NCI-H2196 treated with DMSO at 0.1 percent for 48 hours (cell line): ENCODE measurements around the gene ING5.
A peak's percentile ranks its signal among the peaks of the same experiment; 100 is the strongest.
"Not testable (repeated sequence)": the region's sequence is repeated elsewhere in the genome, so short reads cannot be mapped to it uniquely, and the experiment has no call there.

Experiments
- DNase-seq: peaks from one replicate; lab custom pipeline; 2025; ENCODE audit not compliant: unreplicated experiment; lab: John Stamatoyannopoulos, UW

Gene ING5

DNA sequence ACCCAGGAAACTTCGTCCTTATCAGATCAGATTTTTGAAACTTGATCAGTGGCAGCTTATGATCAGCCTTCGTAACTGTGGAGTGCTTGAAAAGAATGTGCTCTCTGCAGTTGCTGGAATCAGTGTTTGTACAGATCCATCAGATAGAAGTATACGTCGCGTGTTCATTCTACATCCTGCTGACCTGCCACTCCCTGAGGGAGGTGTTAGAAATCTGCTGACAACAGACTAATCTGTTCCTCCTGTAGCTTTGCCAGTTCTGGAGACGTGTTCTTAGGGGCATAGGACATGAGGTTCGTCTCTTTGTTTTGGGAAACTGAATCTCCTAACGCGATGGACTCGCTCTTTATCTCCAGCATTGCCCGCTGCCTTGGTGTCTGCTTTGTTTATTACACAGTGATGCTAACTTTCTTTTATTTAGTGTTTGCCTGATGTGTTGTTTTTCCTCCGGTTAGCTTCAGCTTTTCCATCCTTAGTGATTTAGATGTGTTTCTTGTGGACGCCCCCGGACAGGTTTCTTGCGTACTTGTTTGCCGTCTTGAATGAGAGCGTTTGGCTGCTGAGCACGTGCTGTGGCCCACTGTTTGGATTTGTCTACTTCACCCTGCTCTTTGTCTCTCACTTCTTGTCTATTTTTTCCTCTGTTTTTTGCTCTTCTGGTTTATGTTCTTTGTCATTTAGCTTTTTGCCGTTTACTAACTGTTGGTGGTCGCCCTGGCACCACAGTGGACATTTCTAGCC is 57.4 kb downstream of the ING5 start:
- DNase-seq = no peak

DNA sequence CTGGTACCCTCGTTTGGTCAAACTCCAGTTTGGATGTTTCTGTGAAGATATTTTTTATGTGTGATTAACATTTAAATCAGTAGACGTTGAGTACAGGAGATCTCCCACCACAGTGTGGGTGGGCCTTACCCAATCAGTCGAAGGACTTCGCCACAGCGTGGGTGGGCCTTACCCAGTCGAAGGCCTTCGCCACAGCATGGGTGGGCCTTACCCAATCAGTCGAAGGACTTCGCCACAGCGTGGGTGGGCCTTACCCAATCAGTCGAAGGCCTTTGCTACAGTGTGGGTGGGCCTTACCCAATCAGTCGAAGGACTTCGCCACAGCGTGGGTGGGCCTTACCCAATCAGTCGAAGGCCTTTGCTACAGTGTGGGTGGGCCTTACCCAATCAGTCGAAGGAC is 58.1 kb downstream of the ING5 start:
- not testable (repeated sequence) for DNase-seq

DNA sequence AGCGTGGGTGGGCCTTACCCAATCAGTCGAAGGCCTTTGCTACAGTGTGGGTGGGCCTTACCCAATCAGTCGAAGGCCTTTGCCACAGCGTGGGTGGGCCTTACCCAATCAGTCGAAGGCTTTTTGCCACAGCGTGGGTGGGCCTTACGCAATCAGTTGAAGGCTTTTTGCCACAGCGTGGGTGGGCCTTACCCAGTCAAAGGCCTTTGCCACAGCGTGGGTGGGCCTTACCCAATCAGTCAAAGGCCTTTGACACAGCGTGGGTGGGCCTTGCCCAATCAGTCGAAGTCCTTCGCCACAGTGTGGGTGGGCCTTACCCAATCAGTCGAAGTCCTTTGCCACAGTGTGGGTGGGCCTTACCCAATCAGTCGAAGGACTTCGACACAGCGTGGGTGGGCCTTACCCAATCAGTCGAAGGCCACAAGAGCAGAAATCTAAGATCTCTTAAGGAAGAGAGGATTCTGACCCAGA is 58.5 kb downstream of the ING5 start:
- no peak for DNase-seq

DNA sequence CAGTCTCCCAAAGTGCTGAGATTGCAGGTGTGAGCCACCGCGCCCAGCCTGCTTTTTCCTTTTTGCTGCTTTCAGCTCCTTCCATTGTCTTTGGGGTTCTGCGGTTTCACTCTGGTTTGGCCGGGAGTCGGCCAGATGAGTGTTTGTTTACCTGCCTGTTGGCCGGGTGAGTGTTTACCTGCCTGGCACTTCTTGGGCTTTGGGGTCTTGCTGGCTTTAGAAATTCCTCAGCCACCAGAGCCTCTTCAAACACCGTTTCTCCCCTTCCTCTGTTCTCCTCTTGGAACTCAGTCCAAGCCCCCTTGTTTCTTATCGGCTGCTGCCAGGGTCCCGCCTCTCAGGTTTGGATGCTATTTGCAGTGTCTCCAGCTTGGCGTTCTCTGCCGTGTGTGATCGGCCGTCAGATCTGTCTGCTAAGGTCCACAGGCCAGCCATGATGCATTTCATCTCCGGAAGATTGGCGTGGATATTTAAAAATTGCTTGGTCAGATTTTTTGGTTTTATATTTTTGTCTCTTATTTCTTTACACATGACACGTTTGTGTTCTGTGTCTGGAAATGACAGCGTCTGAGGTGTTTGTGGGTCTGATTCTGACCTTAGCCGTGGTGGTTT is 60.6 kb downstream of the ING5 start:
- DNase-seq = peak; percentile 40

DNA sequence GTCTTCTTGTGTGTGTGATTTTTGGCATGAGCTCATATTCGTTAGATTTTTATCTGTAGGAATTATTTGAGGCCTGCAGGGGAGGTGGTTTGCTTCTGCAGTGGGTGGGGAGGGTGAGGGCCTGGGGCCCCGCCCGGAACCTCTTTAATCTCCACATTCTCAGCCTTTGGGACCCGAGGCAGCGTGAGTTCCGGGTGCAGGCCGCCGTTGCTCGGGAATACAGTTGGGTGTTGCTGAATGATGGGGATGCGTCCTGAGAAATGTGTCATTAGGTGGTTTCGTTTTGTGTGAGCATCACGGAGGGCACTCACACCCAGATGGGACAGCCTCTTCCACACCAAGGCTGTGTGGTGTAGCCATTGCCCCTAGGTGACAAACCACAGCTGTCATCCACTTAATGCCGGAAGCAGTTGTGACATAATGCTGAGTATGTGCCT is 61.1 kb downstream of the ING5 start:
- DNase-seq = no peak

DNA sequence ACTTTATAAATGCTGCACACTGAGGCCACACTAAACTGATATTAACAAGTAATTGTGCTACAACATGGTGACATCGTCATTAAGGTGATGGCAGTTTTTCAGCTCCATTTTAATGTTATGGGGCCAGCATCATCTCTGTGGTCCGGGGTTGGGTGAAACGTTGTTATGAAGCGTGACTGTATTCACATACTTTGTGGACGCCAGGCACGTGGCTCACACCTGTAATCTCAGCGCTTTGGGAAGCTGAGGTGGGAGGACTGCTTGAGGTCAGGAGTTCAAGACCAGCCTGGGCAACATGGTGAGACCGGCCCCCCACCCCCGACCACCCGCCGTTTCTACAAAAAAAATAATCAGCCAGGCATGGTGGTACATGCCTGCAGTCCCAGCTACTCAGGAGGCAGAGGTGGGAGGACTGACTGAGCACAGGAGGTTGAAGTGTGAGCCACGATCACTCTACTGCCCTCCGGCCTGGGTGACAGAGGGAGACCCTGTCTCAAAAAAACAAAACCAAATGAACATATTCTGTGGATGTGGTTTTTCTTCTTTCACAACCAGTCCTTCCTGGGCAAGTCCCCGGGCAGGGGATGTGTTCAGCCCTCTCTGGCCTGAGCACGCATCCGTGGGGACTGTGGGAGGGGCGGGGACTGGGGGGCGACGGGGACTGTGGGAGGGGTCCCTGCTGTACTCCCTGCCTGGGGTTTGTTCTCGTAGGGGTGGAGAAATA is 61.9 kb downstream of the ING5 start:
- no peak for DNase-seq

DNA sequence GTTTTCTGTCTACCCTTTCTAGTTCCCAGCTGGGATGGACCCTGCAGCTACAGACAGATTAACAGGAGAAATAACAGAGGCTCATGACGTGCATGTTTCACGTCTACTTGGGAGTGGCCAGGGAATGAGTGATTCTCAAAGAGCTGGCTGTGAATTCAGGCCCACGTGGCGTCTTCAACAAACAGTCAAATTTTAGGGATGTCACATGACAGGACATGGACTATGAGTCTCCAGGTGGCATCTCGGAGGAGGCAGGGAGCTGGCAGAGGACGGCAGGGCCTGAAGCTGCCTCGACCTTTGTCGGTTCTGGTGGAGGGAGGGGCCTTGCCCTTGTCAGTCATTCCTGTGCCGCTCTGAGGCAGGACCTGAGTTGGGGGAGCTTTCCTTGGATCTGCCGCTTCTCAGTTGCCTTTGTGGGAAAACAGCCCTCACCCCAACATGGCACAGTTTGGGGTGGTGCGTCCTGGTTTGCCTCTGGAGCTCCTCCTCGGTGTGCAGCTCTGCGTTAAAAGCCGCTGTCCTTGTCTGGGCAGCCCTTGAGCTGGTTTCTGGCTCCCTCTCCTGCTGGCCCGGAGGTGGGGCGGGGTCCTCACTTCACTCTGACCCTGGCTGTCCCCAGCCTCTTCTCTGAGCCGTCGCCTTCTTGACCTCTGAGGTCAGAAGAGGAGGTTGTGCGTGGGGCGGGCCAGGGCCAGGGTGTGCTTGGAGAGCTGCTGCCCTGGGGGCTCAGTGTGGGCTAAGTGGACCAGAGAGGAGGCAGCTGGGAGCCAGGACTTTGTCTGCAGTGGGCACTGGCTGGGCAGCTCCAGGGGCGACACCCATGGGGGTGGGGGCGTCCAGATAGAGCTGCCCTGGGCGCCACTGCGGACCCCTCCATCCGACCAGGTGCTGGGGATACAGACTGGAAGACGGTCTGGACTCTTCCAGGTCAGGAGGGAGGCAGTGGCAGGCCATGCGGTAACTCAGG is 62.7 kb downstream of the ING5 start:
- DNase-seq = no peak

DNA sequence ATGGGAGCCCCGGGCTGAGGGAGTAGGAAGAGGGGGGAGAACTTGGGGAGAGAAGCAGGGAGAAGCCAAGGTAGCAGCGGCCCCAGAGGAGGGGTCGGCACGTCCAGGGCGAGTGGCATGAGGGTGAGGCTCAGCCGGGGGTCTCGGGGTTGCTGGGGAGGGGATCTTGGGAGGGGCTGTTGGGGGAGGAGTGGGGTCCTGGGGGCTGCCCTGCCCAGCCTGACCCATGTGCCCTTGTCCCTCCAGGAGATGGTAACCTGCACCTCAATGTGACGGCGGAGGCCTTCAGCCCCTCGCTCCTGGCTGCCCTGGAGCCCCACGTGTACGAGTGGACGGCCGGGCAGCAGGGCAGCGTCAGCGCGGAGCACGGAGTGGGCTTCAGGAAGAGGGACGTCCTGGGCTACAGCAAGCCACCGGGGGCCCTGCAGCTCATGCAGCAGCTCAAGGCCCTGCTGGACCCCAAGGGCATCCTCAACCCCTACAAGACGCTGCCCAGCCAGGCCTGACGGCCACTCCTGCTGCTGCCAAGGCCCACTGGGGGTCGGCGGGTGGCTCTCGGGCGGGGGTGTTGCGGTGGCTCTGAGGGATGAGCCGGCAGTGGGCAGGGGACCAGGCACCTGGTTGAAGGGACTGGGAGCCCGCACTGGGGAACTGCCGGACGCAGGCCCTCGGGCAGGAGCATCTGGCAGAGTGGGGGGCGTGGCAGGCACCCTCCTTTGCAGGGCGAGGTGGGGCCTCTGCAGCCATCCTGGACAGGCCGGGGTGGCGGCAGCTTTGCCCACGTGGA is 65.8 kb downstream of the ING5 start:
- DNase-seq = no peak

DNA sequence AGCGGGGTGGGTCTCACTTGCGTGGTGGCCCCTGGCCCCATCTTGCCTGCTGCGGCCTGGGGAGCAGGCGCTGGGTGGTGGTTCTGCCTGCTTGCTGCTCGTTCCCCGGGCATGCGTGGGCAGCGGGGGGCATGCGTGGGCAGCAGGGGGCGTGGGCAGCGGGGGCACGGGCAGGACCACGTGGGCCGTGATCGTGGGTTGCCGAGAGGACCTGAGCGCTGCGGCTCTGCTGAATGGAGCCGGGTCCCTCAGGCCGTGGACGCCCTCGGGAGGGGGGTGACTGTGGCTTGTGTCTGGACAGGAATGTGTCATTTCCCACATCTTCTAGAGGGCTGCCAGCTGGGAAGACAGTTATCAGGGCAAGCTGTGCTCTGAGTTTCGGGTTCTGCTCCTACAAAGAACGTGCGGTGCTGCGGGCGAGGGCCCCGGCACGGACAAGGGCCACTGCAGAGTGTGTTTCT is 66.4 kb downstream of the ING5 start:
- no peak for DNase-seq

DNA sequence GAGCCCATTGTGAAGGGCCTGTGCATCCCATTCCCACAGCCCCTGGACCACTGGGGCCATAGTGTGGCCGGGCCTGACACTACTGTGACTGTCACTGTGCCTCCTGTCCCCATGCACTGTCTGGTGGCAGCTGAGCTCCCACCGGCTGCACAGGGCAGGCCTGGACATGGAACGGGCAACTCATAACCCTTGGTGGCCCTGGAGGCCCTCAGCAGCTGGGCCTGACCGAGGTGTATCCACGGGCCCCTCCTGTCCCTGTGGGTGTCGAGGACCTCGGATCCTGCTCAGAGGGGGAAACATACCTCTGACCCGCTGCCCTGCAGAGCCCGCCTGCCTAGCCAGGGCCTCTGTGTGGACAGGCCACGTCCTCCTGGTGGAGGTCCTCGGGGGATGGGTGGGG is 67.0 kb downstream of the ING5 start:
- DNase-seq = no peak

DNA sequence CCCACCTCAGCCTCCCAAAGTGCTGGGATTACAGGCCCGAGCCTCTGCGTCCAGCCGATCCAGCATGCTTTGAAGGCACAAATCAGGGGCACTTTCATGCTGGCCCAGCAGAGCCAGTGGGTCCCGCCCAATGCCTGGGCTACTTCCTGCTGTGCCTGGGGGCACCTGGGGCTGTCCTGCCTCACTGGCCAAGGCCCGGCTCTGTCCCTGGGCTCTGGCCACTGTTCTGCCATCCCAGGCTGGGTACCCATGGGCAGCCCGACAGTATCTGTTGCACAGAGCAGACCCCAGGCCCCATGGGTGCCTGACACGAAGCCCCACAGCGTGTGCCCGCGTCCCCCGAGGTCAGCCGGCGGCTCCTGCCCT is 68.0 kb downstream of the ING5 start:
- DNase-seq = no peak

DNA sequence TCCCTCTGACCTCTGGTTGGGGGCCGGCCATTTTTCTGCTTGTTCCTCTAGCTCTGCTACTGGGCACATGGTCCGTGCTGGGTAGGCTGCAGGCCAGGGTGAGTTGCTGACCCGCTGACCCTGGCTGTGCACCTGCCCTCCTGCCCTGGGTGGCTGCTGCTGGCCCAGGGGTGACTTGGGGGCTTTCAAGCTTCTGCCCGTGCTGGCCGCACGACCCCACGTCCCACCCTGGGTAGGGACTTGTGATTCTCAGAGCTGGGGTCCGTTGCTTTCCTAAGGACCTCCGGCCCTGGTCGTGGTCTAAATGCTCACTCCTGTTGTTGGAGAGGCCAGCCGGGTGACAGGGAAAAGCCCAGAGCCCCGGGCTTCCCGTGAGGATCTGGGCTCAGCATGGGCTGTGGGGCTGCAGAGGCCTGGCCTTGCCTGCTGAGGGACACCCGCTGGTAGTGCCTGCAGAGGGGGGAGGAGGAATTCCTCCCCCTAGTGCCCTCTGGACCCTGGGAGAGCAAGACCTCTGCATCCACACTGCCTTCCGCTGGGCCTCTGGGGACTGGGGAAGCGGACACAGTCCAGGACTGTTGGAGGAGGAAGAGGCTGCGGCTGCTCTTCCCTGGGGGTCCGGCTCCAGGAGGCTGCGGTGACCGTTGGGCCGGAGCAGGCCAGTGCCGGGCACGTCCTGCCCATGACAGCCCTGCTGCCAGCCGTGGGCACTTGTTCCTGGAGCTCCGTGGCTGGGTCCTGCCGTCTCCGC is 68.5 kb downstream of the ING5 start:
- no peak for DNase-seq

DNA sequence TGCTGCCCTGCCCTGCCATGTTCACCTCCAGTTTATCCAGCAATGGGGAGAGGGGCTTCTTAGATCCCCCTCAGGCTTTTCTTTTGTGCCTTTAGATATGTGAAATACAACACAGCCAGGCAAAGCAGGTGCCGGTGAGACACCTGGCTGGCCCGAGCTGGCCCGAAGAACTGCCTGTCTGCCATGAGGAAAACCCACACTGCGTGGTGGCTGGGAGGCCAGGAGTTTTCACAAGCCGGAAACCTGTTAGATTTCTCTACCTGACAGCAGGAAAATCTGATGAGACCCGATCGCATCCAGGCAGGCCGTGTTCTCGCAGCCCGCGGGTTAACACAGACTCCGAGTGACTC is 69.1 kb downstream of the ING5 start:
- no peak for DNase-seq

DNA sequence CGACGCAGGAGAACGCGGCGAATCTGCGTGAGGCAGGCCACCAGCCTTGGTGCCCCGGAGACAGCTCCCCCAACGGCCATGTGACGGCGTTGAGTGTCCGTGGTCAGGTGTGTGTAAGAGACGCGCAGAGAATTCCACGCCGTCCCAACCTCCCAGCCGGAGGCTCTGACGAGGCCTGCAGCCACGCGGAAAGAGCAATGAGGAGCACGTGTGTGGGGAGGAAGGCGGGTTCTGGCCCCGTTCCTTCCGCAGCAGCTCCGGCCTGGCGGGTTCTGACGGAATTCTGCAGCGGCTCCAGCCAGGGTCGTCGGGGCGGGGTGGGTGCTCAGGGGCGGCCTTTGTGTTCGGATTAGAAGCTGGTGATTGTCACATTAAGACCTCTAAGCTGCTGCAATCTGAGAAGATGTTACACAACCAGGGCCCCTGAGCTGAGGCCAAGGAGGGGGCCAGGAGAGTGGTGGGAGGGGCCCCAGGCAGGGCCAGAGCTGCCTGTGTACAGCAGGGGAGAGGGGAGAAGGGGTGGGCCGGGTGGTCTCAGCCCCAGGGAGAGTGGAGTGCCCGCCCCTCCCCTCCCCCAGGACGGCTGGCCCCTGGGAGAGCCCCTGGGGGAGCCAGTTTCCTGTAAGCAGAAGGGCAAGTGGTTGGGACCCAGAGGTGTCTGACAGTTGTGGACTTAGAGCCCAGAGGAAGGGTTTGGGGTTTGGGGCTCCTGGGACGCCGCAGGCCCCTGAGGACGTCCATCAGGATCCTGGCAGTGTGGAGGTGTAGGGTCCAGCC is 69.6 kb downstream of the ING5 start:
- no peak for DNase-seq

DNA sequence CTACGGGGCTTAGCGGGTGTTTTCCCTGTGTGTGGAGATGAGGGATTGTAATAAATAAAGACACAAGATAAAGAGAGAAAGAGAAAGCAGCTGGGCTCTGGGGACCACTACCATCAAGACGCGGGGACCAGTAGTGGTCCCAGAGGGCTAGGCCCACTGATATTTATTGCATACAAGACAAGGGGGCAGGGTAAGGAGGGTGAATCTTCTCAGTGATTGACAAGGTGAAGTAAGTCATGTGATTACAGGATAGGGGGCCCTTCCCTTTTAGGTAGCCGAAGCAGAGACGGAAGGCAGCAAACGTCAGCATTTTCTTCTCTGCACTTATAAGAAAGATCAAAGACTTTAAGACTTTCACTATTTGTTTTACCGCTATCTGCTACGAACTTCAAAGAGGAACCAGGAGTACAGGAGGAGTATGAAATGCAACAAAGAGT is 70.2 kb downstream of the ING5 start:
- DNase-seq = no peak

DNA sequence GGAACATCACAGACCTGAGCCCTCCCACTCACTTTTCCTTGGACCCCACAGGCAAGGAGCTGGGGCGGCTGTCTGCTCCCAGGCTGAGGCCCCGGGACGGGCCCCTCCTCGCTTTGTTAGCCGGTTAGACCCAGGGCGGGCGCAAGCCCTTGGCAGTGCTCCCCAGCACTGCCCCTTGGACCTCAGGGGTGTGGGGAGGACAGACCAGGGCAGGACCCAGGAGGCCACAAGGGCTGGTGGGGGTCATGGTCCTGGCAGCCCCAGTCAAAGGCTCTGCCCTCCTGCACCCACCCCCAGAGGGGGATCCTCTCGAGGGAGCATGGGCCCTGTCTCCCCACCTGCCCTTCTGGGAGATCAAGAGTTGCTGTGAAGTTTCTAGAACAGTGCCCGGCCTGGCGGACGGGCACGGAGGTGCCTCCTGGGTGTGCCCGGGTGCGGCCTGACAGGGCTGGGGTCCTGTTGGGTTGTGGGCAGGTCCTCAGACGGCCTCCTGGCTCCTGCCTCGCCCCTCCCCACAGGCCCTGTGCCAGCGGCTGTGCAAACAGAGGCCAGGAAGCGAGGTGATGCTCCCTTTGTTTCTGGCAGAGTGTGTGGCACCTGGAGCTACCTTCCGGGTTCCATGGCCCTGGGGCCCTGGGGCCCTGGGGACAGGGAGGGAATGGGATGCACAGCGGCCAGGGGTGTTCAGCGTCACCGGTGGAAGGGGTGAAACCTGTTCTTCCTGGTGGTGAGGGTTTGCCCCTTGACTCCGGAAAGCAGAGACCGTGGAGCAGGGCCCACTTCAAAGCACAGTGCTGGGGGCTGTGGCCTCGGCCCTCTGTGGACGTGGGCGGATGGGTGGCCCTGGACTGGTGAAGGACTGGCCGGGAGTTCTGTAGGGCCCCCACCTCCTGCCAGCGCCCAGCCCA is 71.9 kb downstream of the ING5 start:
- no peak for DNase-seq

DNA sequence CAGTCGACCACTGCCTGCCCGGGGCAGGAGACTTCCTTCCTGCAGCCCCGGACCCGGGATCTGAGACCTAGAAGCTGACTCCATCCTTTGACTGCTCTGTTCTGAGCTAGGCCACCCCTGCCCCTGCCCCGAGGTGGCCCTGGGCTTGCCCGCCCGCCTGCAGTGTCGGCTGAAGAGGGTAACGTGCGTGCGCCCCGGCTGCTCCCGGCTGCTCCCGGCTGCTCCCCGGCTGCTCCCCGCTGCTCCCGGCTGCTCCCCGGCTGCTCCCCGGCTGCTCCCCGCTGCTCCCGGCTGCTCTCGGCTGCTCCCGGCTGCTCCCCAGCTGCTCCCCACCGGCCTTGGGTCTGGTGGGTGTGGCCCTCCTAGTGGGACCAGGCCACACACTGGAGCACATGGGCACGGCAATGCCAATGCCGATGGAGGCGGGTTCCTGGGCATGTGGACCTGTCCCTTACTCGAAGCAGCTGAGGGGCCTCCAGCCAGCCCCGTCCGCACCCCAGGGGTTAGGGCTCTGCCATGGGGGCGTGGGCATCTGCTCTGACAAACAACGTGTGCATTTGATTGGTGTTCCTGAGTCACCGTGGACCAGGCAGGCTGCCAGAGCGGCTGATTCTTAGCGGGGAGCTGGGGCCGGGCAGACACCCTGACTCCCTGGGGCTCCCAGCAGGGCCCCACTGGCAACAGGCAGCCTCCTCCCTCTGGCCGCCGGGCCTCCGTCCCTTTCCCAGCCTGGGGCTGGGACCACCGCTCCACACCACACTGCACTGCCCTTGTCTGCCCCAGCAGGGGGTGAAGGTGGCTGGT is 72.8 kb downstream of the ING5 start:
- DNase-seq = no peak
